Trophoblast cell (in vitro differentiated cells and primary cell): Measurements from ENCODE around the gene PDGFA.

Experiments used
- DNase-seq, 2 donors: peaks; one replicate each; pipeline ENCODE4 v3.0.0-alpha.2; 2016
- H2AFZ ChIP-seq: 2 replicates; pipeline ENCODE4 v1.6.1; 2013; ENCODE audit warnings: low read length, moderate library complexity, mild to moderate bottlenecking; ENCODE audit not compliant: insufficient read depth, poor library complexity
- H2AK5ac ChIP-seq: 2 replicates; pipeline ENCODE4 v1.6.1; 2013; ENCODE audit warnings: mild to moderate bottlenecking, low read length
- H2BK120ac ChIP-seq: 2 replicates; pipeline ENCODE4 v1.6.1; 2013; ENCODE audit warnings: low read length, mild to moderate bottlenecking, moderate library complexity; ENCODE audit not compliant: insufficient read depth, poor library complexity
- H2BK12ac ChIP-seq: 2 replicates; pipeline ENCODE4 v1.6.1; 2013; ENCODE audit warnings: mild to moderate bottlenecking, low read length, moderate library complexity
- H2BK5ac ChIP-seq: 2 replicates; pipeline ENCODE4 v1.6.1; 2013; ENCODE audit warnings: low read length, low read depth, moderate library complexity, mild to moderate bottlenecking; ENCODE audit not compliant: poor library complexity
- H3K14ac ChIP-seq: 2 replicates; pipeline ENCODE4 v1.6.1; 2013; ENCODE audit warnings: mild to moderate bottlenecking, low read length
- H3K18ac ChIP-seq: 2 replicates; pipeline ENCODE4 v1.6.1; 2013; ENCODE audit warnings: mild to moderate bottlenecking, low read length
- H3K23ac ChIP-seq: 2 replicates; pipeline ENCODE4 v1.6.1; 2013; ENCODE audit warnings: low read length
- H3K27ac ChIP-seq: 2 replicates; pipeline ENCODE4 v1.5.1; 2013; ENCODE audit warnings: low read depth, mild to moderate bottlenecking, inconsistent platforms, low read length, moderate library complexity
- H3K27me3 ChIP-seq: 2 replicates; pipeline ENCODE4 v1.6.1; 2013; ENCODE audit warnings: inconsistent platforms, mild to moderate bottlenecking, low read length, moderate library complexity; ENCODE audit not compliant: insufficient read depth
- H3K36me3 ChIP-seq, 2 experiments: 1 replicate in 1 of 2; 2 replicates in 1 of 2; pipeline ENCODE4 v1.6.1; 2013; ENCODE audit warnings: low read length in 2 of 2, mild to moderate bottlenecking in 2 of 2, moderate library complexity in 1 of 2; ENCODE audit not compliant: insufficient read depth in 2 of 2, control insufficient read depth in 1 of 2
- H3K4ac ChIP-seq: 2 replicates; pipeline ENCODE4 v1.6.1; 2013; ENCODE audit warnings: low read depth, mild to moderate bottlenecking, low read length, moderate library complexity
- H3K4me1 ChIP-seq, 2 experiments: 1 replicate in 1 of 2; 2 replicates in 1 of 2; pipeline ENCODE4 v1.6.1; 2013; ENCODE audit warnings: low read length in 2 of 2, mild to moderate bottlenecking in 2 of 2, moderate library complexity in 1 of 2; ENCODE audit not compliant: insufficient read depth in 2 of 2, control insufficient read depth in 1 of 2
- H3K4me2 ChIP-seq: 2 replicates; pipeline ENCODE4 v1.6.1; 2013; ENCODE audit warnings: inconsistent platforms, mild to moderate bottlenecking, low read length, moderate library complexity
- H3K4me3 ChIP-seq: 2 replicates; pipeline ENCODE4 v1.5.1; 2013; ENCODE audit warnings: mild to moderate bottlenecking, low read depth, low read length, inconsistent platforms
- H3K79me1 ChIP-seq: one replicate; pipeline ENCODE4 v1.6.1; 2013; ENCODE audit warnings: low read length
- H3K79me2 ChIP-seq: 2 replicates; pipeline ENCODE4 v1.6.1; 2013; ENCODE audit warnings: low read length, mild to moderate bottlenecking; ENCODE audit not compliant: control insufficient read depth, insufficient read depth, poor library complexity
- H3K9ac ChIP-seq: 2 replicates; pipeline ENCODE4 v1.6.1; 2013; ENCODE audit warnings: mild to moderate bottlenecking, low read length
- H3K9me3 ChIP-seq: 2 replicates; pipeline ENCODE4 v1.6.1; 2013; ENCODE audit warnings: low read depth, mild to moderate bottlenecking, control low read depth, inconsistent platforms, low read length; ENCODE audit not compliant: insufficient read depth
- H4K12ac ChIP-seq: 2 replicates; pipeline ENCODE4 v1.6.1; 2013; ENCODE audit warnings: low read depth, mild to moderate bottlenecking, low read length, moderate library complexity
- H4K8ac ChIP-seq: 2 replicates; pipeline ENCODE4 v1.6.1; 2013; ENCODE audit warnings: low read depth, mild to moderate bottlenecking, low read length, moderate library complexity
- H4K91ac ChIP-seq: one replicate; pipeline ENCODE4 v1.6.1; 2013; ENCODE audit warnings: low read depth, mild to moderate bottlenecking, low read length, moderate library complexity
- WGBS: extraction: QIAGEN DNeasy Blood & Tissue Kit; methylation state at CpG from one replicate; pipeline ENCODE4 v1.1.7; 2013; ENCODE audit warnings: missing lambda C conversion rate; ENCODE audit not compliant: insufficient read length, insufficient coverage; ENCODE audit errors: extremely low coverage; 5-methylcytosine and 5-hydroxymethylcytosine counted together

PDGFA gene

GRCh38 chr7:477626-478220 lies 41.9 kb downstream of the PDGFA start:
- no peaks in the 10 kb centered on the region for H3K79me2 ChIP-seq
- no CpG with 5 or more reads among the region's 17 CpGs for WGBS

DNA sequence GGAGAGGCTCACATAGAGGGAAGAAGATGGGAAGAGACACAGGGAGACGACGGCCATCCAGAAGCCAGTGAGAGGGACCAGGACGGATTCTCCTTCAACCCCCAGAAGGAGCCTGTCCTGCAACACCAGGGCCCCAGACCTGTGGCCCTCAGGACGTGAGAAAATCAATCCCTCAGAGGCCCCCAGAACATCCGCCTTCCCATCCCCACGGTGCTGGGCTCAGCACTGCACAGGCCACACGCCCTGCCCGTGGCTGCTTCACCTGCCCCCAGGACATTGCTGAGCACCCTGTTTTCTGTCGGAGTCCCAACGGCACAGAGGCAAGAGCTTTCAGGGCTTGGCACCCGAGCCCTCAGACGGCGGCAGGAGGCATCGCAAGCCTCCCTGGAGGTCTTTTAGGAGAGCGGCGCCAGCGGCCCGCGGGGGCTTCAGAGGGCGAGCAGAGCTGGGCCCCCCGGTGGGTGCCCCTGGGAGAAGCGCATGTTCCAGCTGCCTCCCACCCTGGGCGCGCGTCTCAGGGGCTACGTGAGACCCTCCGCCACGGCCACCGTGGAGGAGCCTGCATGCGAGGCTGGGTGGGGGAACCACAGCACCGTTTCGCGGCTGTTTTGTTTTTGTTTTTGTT lies 42.8 kb downstream of the PDGFA start:
- no peaks in the 10 kb centered on the region for H3K27me3 ChIP-seq
- H3K4me3 ChIP-seq = no peak overlapping the region
- no peaks in the 10 kb centered on the region for H3K36me3 ChIP-seq
- no peak overlapping the region for H2AFZ ChIP-seq
- no peak overlapping the region for H3K18ac ChIP-seq
- no peak overlapping the region for H2BK120ac ChIP-seq
- H2AK5ac ChIP-seq = no peak overlapping the region
- no peak overlapping the region for H3K14ac ChIP-seq
- no peak overlapping the region for H3K4ac ChIP-seq
- H3K4me1 ChIP-seq = peaks cover 12 to 15% of the 10 kb centered on the region in 2 experiments
- no peak overlapping the region for H3K23ac ChIP-seq
- DNase-seq = no peak
- no peak overlapping the region for H3K4me2 ChIP-seq
- peaks cover 6% of the 10 kb centered on the region for H3K9me3 ChIP-seq
- no peak overlapping the region for H4K8ac ChIP-seq
- H3K79me1 ChIP-seq = peaks cover 2% of the 10 kb centered on the region
- H3K9ac ChIP-seq = no peak overlapping the region
- H3K79me2 ChIP-seq = no peaks in the 10 kb centered on the region
- no peak overlapping the region for H4K91ac ChIP-seq
- H4K12ac ChIP-seq = no peak overlapping the region
- no peak overlapping the region for H3K27ac ChIP-seq
- WGBS = no CpG with 5 or more reads among the region's 33 CpGs
- no peak overlapping the region for H2BK12ac ChIP-seq
- no peak overlapping the region for H2BK5ac ChIP-seq

More at GRCh38 chr7:477626-478220, 41.9 kb downstream of the PDGFA start:
- Histone ChIP-seq H4K8ac (no peak overlapping the region), H3K4ac (no peak overlapping the region), H4K91ac (no peak overlapping the region), H4K12ac (no peak overlapping the region), H3K4me1 (peaks cover 12 to 15% of the 10 kb centered on the region in 2 experiments), H3K14ac (peak overlapping the region; percentile 2), H3K4me3 (no peak overlapping the region), H2BK12ac (no peak overlapping the region), H3K9ac (no peak overlapping the region), H3K4me2 (no peak overlapping the region), H3K27ac (no peak overlapping the region), H3K18ac (no peak overlapping the region), H2BK5ac (no peak overlapping the region), H3K36me3 (no peaks in the 10 kb centered on the region), H2AK5ac (no peak overlapping the region), H2AFZ (no peak overlapping the region), H3K27me3 (no peaks in the 10 kb centered on the region), H2BK120ac (no peak overlapping the region), H3K79me1 (no peaks in the 10 kb centered on the region), H3K9me3 (peaks cover 3% of the 10 kb centered on the region), H3K23ac (no peak overlapping the region)
- DNase-seq = no peak

DNA sequence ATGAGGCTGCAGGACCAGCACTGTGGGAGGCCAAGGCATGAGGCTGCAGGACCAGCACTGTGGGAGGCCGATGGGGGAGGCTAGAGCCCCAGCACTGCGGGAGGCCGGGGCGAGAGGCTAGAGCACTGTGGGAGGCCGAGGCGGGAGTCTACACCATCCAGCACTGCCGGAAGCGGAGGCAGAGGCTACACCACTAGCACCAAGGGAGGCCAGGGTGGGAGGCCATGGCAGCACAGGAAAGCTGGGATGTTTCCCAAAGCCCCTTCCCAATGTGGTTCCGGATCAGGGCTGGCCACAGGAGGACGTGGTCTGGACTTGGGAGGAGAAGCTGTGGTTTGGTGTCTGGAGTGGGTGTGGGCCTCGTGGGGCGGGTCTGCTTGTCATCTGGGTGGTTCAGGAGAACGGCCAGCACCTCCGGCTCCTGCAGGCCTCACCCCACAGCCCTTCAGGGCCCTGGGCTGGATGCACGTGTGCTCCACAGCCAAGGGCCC lies 43.6 kb downstream of the PDGFA start:
- peaks cover 12 to 13% of the 10 kb centered on the region in 2 experiments for H3K4me1 ChIP-seq
- WGBS = no CpG with 5 or more reads among the region's 15 CpGs
- no peak overlapping the region for H3K4me3 ChIP-seq
- H2AK5ac ChIP-seq = no peak overlapping the region
- no peak overlapping the region for H4K12ac ChIP-seq
- peaks cover 6% of the 10 kb centered on the region for H3K9me3 ChIP-seq
- H2BK5ac ChIP-seq = no peak overlapping the region
- no peak for DNase-seq
- H2BK12ac ChIP-seq = no peak overlapping the region
- H3K23ac ChIP-seq = no peak overlapping the region
- H3K4me2 ChIP-seq = no peak overlapping the region
- H3K79me2 ChIP-seq = no peaks in the 10 kb centered on the region
- no peaks in the 10 kb centered on the region for H3K27me3 ChIP-seq
- no peak overlapping the region for H2AFZ ChIP-seq
- no peak overlapping the region for H2BK120ac ChIP-seq
- no peak overlapping the region for H3K27ac ChIP-seq
- no peak overlapping the region for H3K9ac ChIP-seq
- no peak overlapping the region for H3K18ac ChIP-seq
- no peak overlapping the region for H3K14ac ChIP-seq
- no peak overlapping the region for H4K91ac ChIP-seq
- H4K8ac ChIP-seq = no peak overlapping the region
- H3K79me1 ChIP-seq = peaks cover 2% of the 10 kb centered on the region
- no peak overlapping the region for H3K4ac ChIP-seq
- no peaks in the 10 kb centered on the region for H3K36me3 ChIP-seq

DNA sequence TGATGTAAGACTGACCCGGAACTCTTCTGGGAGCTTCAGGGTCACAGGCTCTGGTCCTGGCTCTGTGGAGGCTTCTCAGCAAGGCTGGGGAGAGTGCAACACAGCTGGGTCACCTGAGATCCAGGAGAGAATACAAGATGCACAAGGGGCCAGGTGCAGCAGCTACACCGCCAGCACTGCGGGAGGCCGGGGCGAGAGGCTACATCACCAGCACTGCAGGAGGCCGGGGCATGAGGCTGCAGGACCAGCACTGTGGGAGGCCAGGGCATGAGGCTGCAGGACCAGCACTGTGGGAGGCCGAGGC lies 44.3 kb downstream of the PDGFA start:
- Histone ChIP-seq H2BK5ac (no peak overlapping the region), H3K14ac (no peak overlapping the region), H3K23ac (no peak overlapping the region), H3K4me2 (no peak overlapping the region), H3K27ac (no peak overlapping the region), H3K9me3 (peaks cover 6% of the 10 kb centered on the region), H2BK12ac (no peak overlapping the region), H3K27me3 (no peaks in the 10 kb centered on the region), H3K4me3 (no peak overlapping the region), H3K36me3 (no peaks in the 10 kb centered on the region), H3K18ac (no peak overlapping the region), H3K9ac (no peak overlapping the region), H4K12ac (no peak overlapping the region), H3K4me1 (peaks cover 7 to 12% of the 10 kb centered on the region in 2 experiments), H4K91ac (no peak overlapping the region), H3K79me2 (no peaks in the 10 kb centered on the region), H2BK120ac (no peak overlapping the region), H2AFZ (no peak overlapping the region), H3K4ac (no peak overlapping the region), H3K79me1 (peaks cover 2% of the 10 kb centered on the region), H4K8ac (no peak overlapping the region), H2AK5ac (no peak overlapping the region)
- no CpG with 5 or more reads among the region's 7 CpGs for WGBS
- no peak for DNase-seq
